Mesenteric fat pad (tissue), 1 donor: ENCODE measurements around the gene TRMT2A. TPM values are rescaled to one million over a fixed set of nuclear protein-coding genes. Genes with fewer than 3 reads are reported as not detected.

Source experiments
- DNase-seq: peaks from one replicate; pipeline ENCODE4 v3.0.0-alpha.2; 2020; ENCODE audit warnings: low spot score
- total RNA-seq: library from RNA; stranded (reverse); fragmentation: NEBNext Ultra II Directional; extraction: Animal tissue kit (Norgen Biotek cat#: 25700); gene quantifications from one replicate; pipeline ENCODE4 v1.2.1, GENCODE V29; 2021
- donor health status: DM: yes; HTN: yes; CAD: no.

Gene TRMT2A
- total RNA-seq, 1 donor from 2014 or later: 49.2 TPM

GRCh38 chr22:20123366-20124082, 6.5 kb upstream of the TRMT2A start:
- no peak for DNase-seq

GRCh38 chr22:20121856-20122415, 4.9 kb upstream of the TRMT2A start:
- no peak for DNase-seq

- no peak for DNase-seq
These were observed 1.4 kb upstream of the TRMT2A start for GRCh38 chr22:20118300-20119020.

- DNase-seq: no peak
These were observed 740 bp upstream of the TRMT2A start for GRCh38 chr22:20117633-20118299.

- no peak for DNase-seq
These were observed 563 bp downstream of the TRMT2A start for GRCh38 chr22:20116376-20116950.

GRCh38 chr22:20115691-20116375, 1.2 kb downstream of the TRMT2A start, which contains the start of gene RANBP1:
Gene RANBP1, plus strand, starts transcription at chr22:20116104. Its CDS starts 81 bp downstream, at chr22:20116185.
- DNase-seq: no peak

GRCh38 chr22:20114506-20115475, 2.2 kb downstream of the TRMT2A start:
- no peak for DNase-seq

- no peak for DNase-seq
These were observed 3.3 kb downstream of the TRMT2A start for GRCh38 chr22:20113551-20114310.

- DNase-seq: no peak
These were observed 4.2 kb downstream of the TRMT2A start for GRCh38 chr22:20112623-20113511.

GRCh38 chr22:20111689-20112622, 5.1 kb downstream of the TRMT2A start:
- DNase-seq: no peak

GRCh38 chr22:20111045-20111688, 5.9 kb downstream of the TRMT2A start:
- no peak for DNase-seq

GRCh38 chr22:20110359-20110985, 6.6 kb downstream of the TRMT2A start:
- no peak for DNase-seq

- no peak for DNase-seq
These were observed 7.3 kb downstream of the TRMT2A start for GRCh38 chr22:20109411-20110358.

- no peak for DNase-seq
These were observed 8.2 kb downstream of the TRMT2A start for GRCh38 chr22:20108757-20109230.
